Measurements from ENCODE around the gene PDGFC.
"Not testable (repeated sequence)": the region's sequence is repeated elsewhere in the genome, so short reads cannot be mapped to it uniquely, and the experiment has no call there.

Gene PDGFC

GRCh38 chr4:156942991-156943390 lies 28.6 kb downstream of the PDGFC start:
- no peaks in the 10 kb centered on the region for H3K36me3 ChIP-seq (ENCODE audit: control insufficient read depth in 5 of 5, insufficient read depth in 5 of 5, low read length in 5 of 5)
- H3K9me3 ChIP-seq (ENCODE audit: control insufficient read depth in 5 of 5, low read length in 5 of 5), result no peaks in the 10 kb centered on the region
- H3K4me1 ChIP-seq (ENCODE audit: control insufficient read depth in 5 of 5, insufficient read depth in 5 of 5, low read length in 5 of 5), result peaks cover 2 to 50% (median 19%) of the 10 kb centered on the region in 5 donors
- H3K4me3 ChIP-seq (ENCODE audit: low read depth in 1 of 5, low read length in 5 of 5), result no peak overlapping the region
- no peaks in the 10 kb centered on the region for H3K27me3 ChIP-seq (ENCODE audit: control insufficient read depth in 5 of 5, insufficient read depth in 4 of 5, low read length in 5 of 5)
- H3K27ac ChIP-seq (ENCODE audit: low read depth, low read length), result no peak overlapping the region
- no peak overlapping the region for H3K9ac ChIP-seq (ENCODE audit: low read length in 5 of 5)

- Histone ChIP-seq H3K9ac (ENCODE audit: low read length in 5 of 5) (no peak overlapping the region), H3K36me3 (ENCODE audit: control insufficient read depth in 5 of 5, insufficient read depth in 5 of 5, low read length in 5 of 5) (no peaks in the 10 kb centered on the region), H3K27ac (ENCODE audit: low read depth, low read length) (no peak overlapping the region), H3K4me3 (ENCODE audit: low read depth in 1 of 5, low read length in 5 of 5) (no peak overlapping the region), H3K27me3 (ENCODE audit: control insufficient read depth in 5 of 5, insufficient read depth in 4 of 5, low read length in 5 of 5) (no peaks in the 10 kb centered on the region), H3K9me3 (ENCODE audit: control insufficient read depth in 5 of 5, low read length in 5 of 5) (no peaks in the 10 kb centered on the region), H3K4me1 (ENCODE audit: control insufficient read depth in 5 of 5, insufficient read depth in 5 of 5, low read length in 5 of 5) (peaks cover 2 to 41% (median 17%) of the 10 kb centered on the region in 5 donors)
Observed at GRCh38 chr4:156941940-156942548, 29.6 kb downstream of the PDGFC start.

GRCh38 chr4:156939801-156940200 lies 31.8 kb downstream of the PDGFC start:
- H3K4me3 ChIP-seq (ENCODE audit: low read depth in 1 of 5, low read length in 5 of 5), result no peak overlapping the region
- no peak overlapping the region for H3K9ac ChIP-seq (ENCODE audit: low read length in 5 of 5)
- H3K27me3 ChIP-seq (ENCODE audit: control insufficient read depth in 5 of 5, insufficient read depth in 4 of 5, low read length in 5 of 5), result no peaks in the 10 kb centered on the region
- H3K4me1 ChIP-seq (ENCODE audit: control insufficient read depth in 5 of 5, insufficient read depth in 5 of 5, low read length in 5 of 5), result peaks cover 0 to 22% (median 3%) of the 10 kb centered on the region in 5 donors
- no peaks in the 10 kb centered on the region for H3K36me3 ChIP-seq (ENCODE audit: control insufficient read depth in 5 of 5, insufficient read depth in 5 of 5, low read length in 5 of 5)
- H3K9me3 ChIP-seq (ENCODE audit: control insufficient read depth in 5 of 5, low read length in 5 of 5), result no peaks in the 10 kb centered on the region
- H3K27ac ChIP-seq (ENCODE audit: low read depth, low read length), result no peak overlapping the region

GRCh38 chr4:156939139-156939538 lies 32.5 kb downstream of the PDGFC start:
- Histone ChIP-seq H3K4me3 (ENCODE audit: low read depth in 1 of 5, low read length in 5 of 5) (no peak overlapping the region), H3K27ac (ENCODE audit: low read depth, low read length) (no peak overlapping the region), H3K9me3 (ENCODE audit: control insufficient read depth in 5 of 5, low read length in 5 of 5) (no peaks in the 10 kb centered on the region), H3K27me3 (ENCODE audit: control insufficient read depth in 5 of 5, insufficient read depth in 4 of 5, low read length in 5 of 5) (no peaks in the 10 kb centered on the region), H3K4me1 (ENCODE audit: control insufficient read depth in 5 of 5, insufficient read depth in 5 of 5, low read length in 5 of 5) (peaks cover 0 to 18% (median 3%) of the 10 kb centered on the region in 5 donors), H3K9ac (ENCODE audit: low read length in 5 of 5) (no peak overlapping the region), H3K36me3 (ENCODE audit: control insufficient read depth in 5 of 5, insufficient read depth in 5 of 5, low read length in 5 of 5) (no peaks in the 10 kb centered on the region)

- peaks cover 0 to 11% (median 0%) of the 10 kb centered on the region in 5 donors for H3K4me1 ChIP-seq (ENCODE audit: control insufficient read depth in 5 of 5, insufficient read depth in 5 of 5, low read length in 5 of 5)
- no peak overlapping the region for H3K9ac ChIP-seq (ENCODE audit: low read length in 5 of 5)
- H3K27me3 ChIP-seq (ENCODE audit: control insufficient read depth in 5 of 5, insufficient read depth in 4 of 5, low read length in 5 of 5), result no peaks in the 10 kb centered on the region
- peaks cover 0 to 4% (median 0%) of the 10 kb centered on the region in 5 donors for H3K9me3 ChIP-seq (ENCODE audit: control insufficient read depth in 5 of 5, low read length in 5 of 5)
- H3K4me3 ChIP-seq (ENCODE audit: low read depth in 1 of 5, low read length in 5 of 5), result no peak overlapping the region
- H3K27ac ChIP-seq (ENCODE audit: low read depth, low read length), result no peak overlapping the region
- H3K36me3 ChIP-seq (ENCODE audit: control insufficient read depth in 5 of 5, insufficient read depth in 5 of 5, low read length in 5 of 5), result no peaks in the 10 kb centered on the region
Observed at GRCh38 chr4:156934259-156934635, 37.4 kb downstream of the PDGFC start.

GRCh38 chr4:156933633-156934258 lies 37.9 kb downstream of the PDGFC start:
- H3K36me3 ChIP-seq (ENCODE audit: control insufficient read depth in 5 of 5, insufficient read depth in 5 of 5, low read length in 5 of 5), result no peaks in the 10 kb centered on the region
- no peak overlapping the region for H3K4me3 ChIP-seq (ENCODE audit: low read depth in 1 of 5, low read length in 5 of 5)
- no peak overlapping the region for H3K9ac ChIP-seq (ENCODE audit: low read length in 5 of 5)
- peaks cover 0 to 4% (median 0%) of the 10 kb centered on the region in 5 donors for H3K9me3 ChIP-seq (ENCODE audit: control insufficient read depth in 5 of 5, low read length in 5 of 5)
- H3K4me1 ChIP-seq (ENCODE audit: control insufficient read depth in 5 of 5, insufficient read depth in 5 of 5, low read length in 5 of 5), result peaks cover 0 to 11% (median 0%) of the 10 kb centered on the region in 5 donors
- H3K27me3 ChIP-seq (ENCODE audit: control insufficient read depth in 5 of 5, insufficient read depth in 4 of 5, low read length in 5 of 5), result no peaks in the 10 kb centered on the region
- no peak overlapping the region for H3K27ac ChIP-seq (ENCODE audit: low read depth, low read length)

GRCh38 chr4:156932360-156932759 lies 39.2 kb downstream of the PDGFC start:
- not testable (repeated sequence) for H3K36me3 ChIP-seq (ENCODE audit: control insufficient read depth in 5 of 5, insufficient read depth in 5 of 5, low read length in 5 of 5); H3K27ac ChIP-seq (ENCODE audit: low read depth, low read length); H3K27me3 ChIP-seq (ENCODE audit: control insufficient read depth in 5 of 5, insufficient read depth in 4 of 5, low read length in 5 of 5); H3K4me3 ChIP-seq (ENCODE audit: low read depth in 1 of 5, low read length in 5 of 5); H3K9me3 ChIP-seq (ENCODE audit: control insufficient read depth in 5 of 5, low read length in 5 of 5); H3K9ac ChIP-seq (ENCODE audit: low read length in 5 of 5)
- H3K4me1 ChIP-seq (ENCODE audit: control insufficient read depth in 5 of 5, insufficient read depth in 5 of 5, low read length in 5 of 5), result peaks cover 0 to 11% (median 0%) of the 10 kb centered on the region in 5 donors

- Histone ChIP-seq H3K9ac (ENCODE audit: low read length in 5 of 5) (no peak overlapping the region), H3K4me3 (ENCODE audit: low read depth in 1 of 5, low read length in 5 of 5) (no peak overlapping the region), H3K27me3 (ENCODE audit: control insufficient read depth in 5 of 5, insufficient read depth in 4 of 5, low read length in 5 of 5) (no peaks in the 10 kb centered on the region), H3K36me3 (ENCODE audit: control insufficient read depth in 5 of 5, insufficient read depth in 5 of 5, low read length in 5 of 5) (no peaks in the 10 kb centered on the region), H3K4me1 (ENCODE audit: control insufficient read depth in 5 of 5, insufficient read depth in 5 of 5, low read length in 5 of 5) (peaks cover 0 to 11% (median 0%) of the 10 kb centered on the region in 5 donors), H3K27ac (ENCODE audit: low read depth, low read length) (peak overlapping the region; percentile 6), H3K9me3 (ENCODE audit: control insufficient read depth in 5 of 5, low read length in 5 of 5) (peaks cover 0 to 4% (median 0%) of the 10 kb centered on the region in 5 donors)
Observed at GRCh38 chr4:156931267-156931666, 40.3 kb downstream of the PDGFC start.

- Histone ChIP-seq H3K27ac (ENCODE audit: low read depth, low read length) (no peak overlapping the region), H3K27me3 (ENCODE audit: control insufficient read depth in 5 of 5, insufficient read depth in 4 of 5, low read length in 5 of 5) (no peaks in the 10 kb centered on the region), H3K4me1 (ENCODE audit: control insufficient read depth in 5 of 5, insufficient read depth in 5 of 5, low read length in 5 of 5) (peaks cover 0 to 11% (median 0%) of the 10 kb centered on the region in 5 donors), H3K9ac (ENCODE audit: low read length in 5 of 5) (no peak overlapping the region), H3K36me3 (ENCODE audit: control insufficient read depth in 5 of 5, insufficient read depth in 5 of 5, low read length in 5 of 5) (peaks cover 0 to 4% (median 0%) of the 10 kb centered on the region in 5 donors), H3K4me3 (ENCODE audit: low read depth in 1 of 5, low read length in 5 of 5) (no peak overlapping the region), H3K9me3 (ENCODE audit: control insufficient read depth in 5 of 5, low read length in 5 of 5) (peaks cover 0 to 4% (median 0%) of the 10 kb centered on the region in 5 donors)
Observed at GRCh38 chr4:156929386-156930105, 42.1 kb downstream of the PDGFC start.

- Histone ChIP-seq H3K4me3 (ENCODE audit: low read depth in 1 of 5, low read length in 5 of 5) (no peak overlapping the region), H3K27me3 (ENCODE audit: control insufficient read depth in 5 of 5, insufficient read depth in 4 of 5, low read length in 5 of 5) (no peaks in the 10 kb centered on the region), H3K9ac (ENCODE audit: low read length in 5 of 5) (no peak overlapping the region), H3K9me3 (ENCODE audit: control insufficient read depth in 5 of 5, low read length in 5 of 5) (no peaks in the 10 kb centered on the region), H3K4me1 (ENCODE audit: control insufficient read depth in 5 of 5, insufficient read depth in 5 of 5, low read length in 5 of 5) (peaks cover 0 to 8% (median 0%) of the 10 kb centered on the region in 5 donors), H3K36me3 (ENCODE audit: control insufficient read depth in 5 of 5, insufficient read depth in 5 of 5, low read length in 5 of 5) (peaks cover 0 to 4% (median 0%) of the 10 kb centered on the region in 5 donors), H3K27ac (ENCODE audit: low read depth, low read length) (no peak overlapping the region)
Observed at GRCh38 chr4:156924774-156925315, 46.8 kb downstream of the PDGFC start.

Measured in subcutaneous abdominal adipose tissue (tissue), 5 donors.